GM10266 (cell line): ENCODE results near the gene SPATS2.
"Not testable (repeated sequence)": the region's sequence is repeated elsewhere in the genome, so short reads cannot be mapped to it uniquely, and the experiment has no call there.

Experiments
- DNase-seq: peaks from one replicate; pipeline ENCODE4 v3.0.0; 2012; ENCODE audit errors: extremely low spot score
- TF ChIP-seq, protein P1 (sequence below): IDR thresholded peaks from 2 replicates; pipeline ENCODE4 v1.5.1; 2012; ENCODE audit warnings: mild to moderate bottlenecking, low read depth; ENCODE audit not compliant: control insufficient read depth, insufficient read depth; ENCODE audit errors: missing control alignments

SPATS2 gene

DNA sequence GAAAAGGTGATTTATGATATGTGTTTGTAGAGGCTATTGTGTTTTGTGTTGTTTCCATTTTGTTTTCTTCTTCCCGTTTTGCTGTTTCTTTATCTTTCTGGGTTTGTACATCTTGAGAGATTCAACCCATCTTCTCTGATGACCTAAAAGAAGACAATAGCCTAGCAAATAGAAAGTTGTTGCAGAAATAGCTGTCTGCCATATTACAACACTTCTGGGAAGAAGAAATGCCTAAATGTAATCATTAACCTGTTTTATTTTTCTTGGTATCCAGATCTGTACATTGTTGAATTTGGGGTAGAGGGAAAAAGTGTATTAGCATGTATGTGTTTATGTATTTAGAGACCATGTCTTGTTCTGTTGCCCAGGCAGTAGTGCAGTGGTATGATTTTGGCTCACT is 50.3 kb downstream of the SPATS2 start:
- TF ChIP-seq, protein P1, sequence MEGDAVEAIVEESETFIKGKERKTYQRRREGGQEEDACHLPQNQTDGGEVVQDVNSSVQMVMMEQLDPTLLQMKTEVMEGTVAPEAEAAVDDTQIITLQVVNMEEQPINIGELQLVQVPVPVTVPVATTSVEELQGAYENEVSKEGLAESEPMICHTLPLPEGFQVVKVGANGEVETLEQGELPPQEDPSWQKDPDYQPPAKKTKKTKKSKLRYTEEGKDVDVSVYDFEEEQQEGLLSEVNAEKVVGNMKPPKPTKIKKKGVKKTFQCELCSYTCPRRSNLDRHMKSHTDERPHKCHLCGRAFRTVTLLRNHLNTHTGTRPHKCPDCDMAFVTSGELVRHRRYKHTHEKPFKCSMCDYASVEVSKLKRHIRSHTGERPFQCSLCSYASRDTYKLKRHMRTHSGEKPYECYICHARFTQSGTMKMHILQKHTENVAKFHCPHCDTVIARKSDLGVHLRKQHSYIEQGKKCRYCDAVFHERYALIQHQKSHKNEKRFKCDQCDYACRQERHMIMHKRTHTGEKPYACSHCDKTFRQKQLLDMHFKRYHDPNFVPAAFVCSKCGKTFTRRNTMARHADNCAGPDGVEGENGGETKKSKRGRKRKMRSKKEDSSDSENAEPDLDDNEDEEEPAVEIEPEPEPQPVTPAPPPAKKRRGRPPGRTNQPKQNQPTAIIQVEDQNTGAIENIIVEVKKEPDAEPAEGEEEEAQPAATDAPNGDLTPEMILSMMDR: no peak
- DNase-seq: no peak

DNA sequence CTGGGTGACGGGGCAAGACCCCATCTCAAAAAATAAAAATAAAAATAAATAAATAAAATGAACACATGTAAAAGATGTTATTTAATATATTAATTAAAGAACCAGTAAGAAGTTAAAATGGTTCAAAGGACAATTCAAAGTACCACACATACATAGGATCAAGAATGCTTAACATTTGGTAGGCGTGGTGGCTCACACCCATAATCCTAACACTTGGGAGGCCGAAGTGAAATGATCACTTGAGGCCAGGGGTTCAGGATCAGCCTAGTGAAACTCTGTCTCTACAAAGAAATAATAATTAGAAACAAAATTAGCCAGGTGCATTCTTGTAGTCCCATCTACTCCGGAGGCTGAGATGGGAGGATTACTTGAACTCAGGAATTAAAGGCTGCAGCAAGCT is 53.3 kb downstream of the SPATS2 start:
- TF ChIP-seq, protein P1: no peak

DNA sequence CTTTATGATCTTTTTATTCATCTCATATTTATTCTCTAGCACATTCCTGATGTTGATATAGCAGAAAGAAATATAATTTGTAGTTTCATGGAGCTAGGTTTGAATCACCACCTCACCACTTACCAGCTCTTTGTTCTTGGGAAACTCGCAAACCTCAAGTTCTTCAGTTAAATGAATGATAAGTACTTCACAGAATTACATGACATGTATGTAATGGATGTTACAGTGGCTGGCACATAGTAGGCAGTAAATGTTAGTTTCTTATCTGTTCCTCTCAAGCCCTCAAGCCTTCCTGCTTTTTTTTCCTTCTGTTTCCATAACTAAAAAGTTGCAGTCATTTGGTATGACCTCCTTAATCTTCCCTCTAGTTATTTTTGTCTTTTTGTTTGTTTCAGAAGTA is 54.9 kb downstream of the SPATS2 start:
- no peak for DNase-seq
- TF ChIP-seq, protein P1: no peak

More for the DNA sequence above, 53.3 kb downstream of the SPATS2 start:
- DNase-seq: no peak

DNA sequence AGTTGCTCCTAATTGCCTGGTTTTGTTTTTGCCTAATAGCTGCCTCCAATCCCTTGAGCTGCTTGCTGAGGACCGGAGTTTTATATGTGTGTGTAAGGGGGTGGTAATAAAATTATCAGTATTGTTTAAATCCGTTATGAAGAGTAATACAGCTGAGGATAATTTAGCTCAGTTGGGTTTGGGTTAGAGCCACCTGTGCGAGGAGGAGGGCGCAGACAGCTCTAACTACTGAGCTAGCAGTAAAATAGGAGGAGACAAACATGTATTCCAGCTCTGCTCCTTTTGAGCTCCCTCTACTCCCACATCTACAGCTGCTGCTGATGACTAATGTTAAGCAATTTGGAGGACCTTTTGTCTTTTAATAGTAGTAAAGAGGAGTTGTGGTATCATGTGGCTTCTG is 61.5 kb downstream of the SPATS2 start:
- DNase-seq: peak; percentile 30
- TF ChIP-seq, protein P1: no peak

DNA sequence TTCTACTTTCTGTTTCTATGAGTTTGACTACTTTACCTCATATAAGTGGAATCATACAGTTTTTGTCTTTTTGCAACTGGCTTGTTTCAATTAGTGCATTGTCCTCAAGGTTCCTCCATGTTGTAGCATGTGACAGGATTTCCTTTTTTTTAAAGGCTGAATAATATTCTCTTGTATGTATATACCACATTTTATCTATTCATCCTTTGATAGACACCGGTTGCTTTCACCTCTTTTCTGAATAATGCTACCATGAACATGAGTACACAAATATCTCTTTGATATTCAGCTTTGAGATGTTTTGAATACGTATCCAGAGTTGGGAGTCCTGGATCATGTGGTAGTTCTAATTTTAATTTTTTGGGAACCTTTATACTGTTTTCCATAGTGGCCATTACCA is 65.4 kb downstream of the SPATS2 start:
- no peak for DNase-seq
- TF ChIP-seq, protein P1: no peak

DNA sequence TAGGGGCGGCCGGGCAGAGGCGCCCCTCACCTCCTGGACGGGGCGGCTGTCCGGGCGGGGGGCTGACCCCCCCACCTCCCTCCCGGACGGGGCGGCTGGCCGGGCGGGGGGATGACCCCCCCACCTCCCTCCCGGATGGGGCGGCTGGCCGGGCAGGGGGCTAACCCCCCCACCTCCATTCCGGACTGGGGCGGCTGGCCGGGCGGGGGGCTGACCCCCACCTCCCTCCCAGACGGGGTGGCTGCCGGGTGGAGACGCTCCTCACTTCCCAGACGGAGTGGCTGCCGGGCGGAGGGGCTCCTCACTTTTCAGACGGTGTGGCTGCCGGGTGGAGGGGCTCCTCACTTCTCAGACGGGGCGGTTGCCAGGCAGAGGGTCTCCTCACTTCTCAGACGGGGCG is 69.5 kb downstream of the SPATS2 start:
- not testable (repeated sequence) for DNase-seq

DNA sequence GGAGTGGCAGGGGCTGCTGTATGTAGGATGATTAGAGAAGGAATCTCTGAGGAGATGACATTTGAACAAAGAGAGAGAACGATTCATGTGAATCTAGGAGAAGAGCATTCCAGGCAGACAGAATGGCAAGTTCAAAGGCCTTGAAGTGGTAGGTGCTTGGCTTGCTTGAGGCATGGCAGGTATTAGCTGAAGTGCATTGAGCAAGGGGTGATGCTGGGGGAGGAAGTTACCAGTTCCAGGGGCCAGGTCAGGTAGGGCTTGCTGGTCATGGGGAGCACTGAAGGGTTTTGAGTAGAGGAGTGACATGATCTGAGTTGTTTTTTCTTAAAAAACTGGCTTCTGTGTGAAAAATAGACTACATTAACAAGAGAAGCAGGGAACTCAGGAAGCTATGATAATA is 71.8 kb downstream of the SPATS2 start:
- DNase-seq: no peak
- TF ChIP-seq, protein P1: no peak

DNA sequence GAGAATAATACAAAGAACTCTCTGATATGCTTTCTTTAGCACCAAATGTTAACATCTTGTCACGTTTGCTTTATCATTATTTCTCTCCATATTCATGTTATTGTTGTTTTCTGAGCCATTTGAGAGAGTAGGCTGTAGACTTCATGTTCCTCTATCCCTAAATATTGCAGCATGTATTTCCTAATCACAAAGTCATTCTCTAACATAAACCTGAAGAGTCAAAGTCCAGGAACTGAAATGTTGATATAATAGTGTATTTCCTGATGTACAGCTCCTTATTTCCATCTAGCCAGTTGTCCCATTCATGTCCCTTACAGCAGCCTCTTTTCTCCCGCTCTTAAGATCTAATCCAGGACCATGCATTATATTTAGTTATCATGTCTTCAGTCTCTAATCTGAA is 72.8 kb downstream of the SPATS2 start:
- DNase-seq: no peak
- TF ChIP-seq, protein P1: no peak
